HCT116 (cell line): Measurements from ENCODE around the gene MRPS27.

Source experiments
- EGR1 ChIP-seq: IDR thresholded peaks from 2 replicates; pipeline ENCODE4 v1.6.1; 2012; ENCODE audit warnings: low read depth
- EZH2 ChIP-seq: fragments of 200-600 bp; sonication (generic); IDR thresholded peaks from 2 replicates; pipeline ENCODE4 v1.6.1; 2017; ENCODE audit warnings: antibody characterized with exemption, mixed run types
- JUND ChIP-seq: IDR thresholded peaks from 2 replicates; pipeline ENCODE4 v1.6.1; 2012
- POLR2A ChIP-seq: IDR thresholded peaks from 2 replicates; pipeline ENCODE4 v1.7.0; 2011; ENCODE audit warnings: borderline replicate concordance; ENCODE audit not compliant: insufficient read depth, insufficient read length; ENCODE audit errors: extremely low read depth
- POLR2AphosphoS5 ChIP-seq: IDR thresholded peaks from 2 replicates; pipeline ENCODE4 v1.6.1; 2011; ENCODE audit warnings: mild to moderate bottlenecking, low read depth, low read length, moderate library complexity
- YY1 ChIP-seq: IDR thresholded peaks from 2 replicates; pipeline ENCODE4 v1.6.1; 2011; ENCODE audit warnings: low read length, low read depth, moderate library complexity, mild to moderate bottlenecking; ENCODE audit not compliant: insufficient replicate concordance; ENCODE audit errors: extremely low read depth
- TF ChIP-seq, protein P1 (sequence below), 3 experiments: fragments of 200-600 bp in 1 of 3; sonication (generic) in 1 of 3; IDR thresholded peaks in 2 of 3; conservative IDR thresholded peaks in 1 of 3; 2 replicates each; pipeline ENCODE4 v1.5.1; 2012 to 2017; ENCODE audit warnings: low read depth in 2 of 3, low read length in 2 of 3, antibody characterized with exemption in 1 of 3, borderline replicate concordance in 1 of 3, control low read depth in 1 of 3, mild to moderate bottlenecking in 1 of 3, mixed read lengths in 1 of 3, mixed run types in 1 of 3, moderate library complexity in 1 of 3; ENCODE audit not compliant: insufficient read depth in 1 of 3

GRCh38 chr5:72214168-72214567 lies 105.9 kb downstream of the MRPS27 start:
- TF ChIP-seq POLR2A (no peak), POLR2AphosphoS5 (no peak), EZH2 (no peak), YY1 (no peak), EGR1 (no peak), JUND (no peak)
- TF ChIP-seq, protein P1, sequence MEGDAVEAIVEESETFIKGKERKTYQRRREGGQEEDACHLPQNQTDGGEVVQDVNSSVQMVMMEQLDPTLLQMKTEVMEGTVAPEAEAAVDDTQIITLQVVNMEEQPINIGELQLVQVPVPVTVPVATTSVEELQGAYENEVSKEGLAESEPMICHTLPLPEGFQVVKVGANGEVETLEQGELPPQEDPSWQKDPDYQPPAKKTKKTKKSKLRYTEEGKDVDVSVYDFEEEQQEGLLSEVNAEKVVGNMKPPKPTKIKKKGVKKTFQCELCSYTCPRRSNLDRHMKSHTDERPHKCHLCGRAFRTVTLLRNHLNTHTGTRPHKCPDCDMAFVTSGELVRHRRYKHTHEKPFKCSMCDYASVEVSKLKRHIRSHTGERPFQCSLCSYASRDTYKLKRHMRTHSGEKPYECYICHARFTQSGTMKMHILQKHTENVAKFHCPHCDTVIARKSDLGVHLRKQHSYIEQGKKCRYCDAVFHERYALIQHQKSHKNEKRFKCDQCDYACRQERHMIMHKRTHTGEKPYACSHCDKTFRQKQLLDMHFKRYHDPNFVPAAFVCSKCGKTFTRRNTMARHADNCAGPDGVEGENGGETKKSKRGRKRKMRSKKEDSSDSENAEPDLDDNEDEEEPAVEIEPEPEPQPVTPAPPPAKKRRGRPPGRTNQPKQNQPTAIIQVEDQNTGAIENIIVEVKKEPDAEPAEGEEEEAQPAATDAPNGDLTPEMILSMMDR (IDR thresholded peaks at IDR 0.05 in 2 of 3, conservative IDR thresholded peaks at IDR 0.05 in 1 of 3; ENCODE audit: borderline replicate concordance in 1 of 3, insufficient read depth in 1 of 3, low read depth in 2 of 3, low read length in 2 of 3), result no peak
